Trophoblast cell (in vitro differentiated cells and primary cell): ENCODE results near the gene COX7A2.

Experiments
- DNase-seq, 2 donors: peaks; one replicate each; pipeline ENCODE4 v3.0.0-alpha.2; 2016
- H2AFZ ChIP-seq: 2 replicates; pipeline ENCODE4 v1.6.1; 2013; ENCODE audit warnings: low read length, moderate library complexity, mild to moderate bottlenecking; ENCODE audit not compliant: insufficient read depth, poor library complexity
- H2AK5ac ChIP-seq: 2 replicates; pipeline ENCODE4 v1.6.1; 2013; ENCODE audit warnings: mild to moderate bottlenecking, low read length
- H2BK120ac ChIP-seq: 2 replicates; pipeline ENCODE4 v1.6.1; 2013; ENCODE audit warnings: low read length, mild to moderate bottlenecking, moderate library complexity; ENCODE audit not compliant: insufficient read depth, poor library complexity
- H2BK12ac ChIP-seq: 2 replicates; pipeline ENCODE4 v1.6.1; 2013; ENCODE audit warnings: mild to moderate bottlenecking, low read length, moderate library complexity
- H2BK5ac ChIP-seq: 2 replicates; pipeline ENCODE4 v1.6.1; 2013; ENCODE audit warnings: low read length, low read depth, moderate library complexity, mild to moderate bottlenecking; ENCODE audit not compliant: poor library complexity
- H3K14ac ChIP-seq: 2 replicates; pipeline ENCODE4 v1.6.1; 2013; ENCODE audit warnings: mild to moderate bottlenecking, low read length
- H3K18ac ChIP-seq: 2 replicates; pipeline ENCODE4 v1.6.1; 2013; ENCODE audit warnings: mild to moderate bottlenecking, low read length
- H3K23ac ChIP-seq: 2 replicates; pipeline ENCODE4 v1.6.1; 2013; ENCODE audit warnings: low read length
- H3K27ac ChIP-seq: 2 replicates; pipeline ENCODE4 v1.5.1; 2013; ENCODE audit warnings: low read depth, mild to moderate bottlenecking, inconsistent platforms, low read length, moderate library complexity
- H3K27me3 ChIP-seq: 2 replicates; pipeline ENCODE4 v1.6.1; 2013; ENCODE audit warnings: inconsistent platforms, mild to moderate bottlenecking, low read length, moderate library complexity; ENCODE audit not compliant: insufficient read depth
- H3K36me3 ChIP-seq, 2 experiments: 1 replicate in 1 of 2; 2 replicates in 1 of 2; pipeline ENCODE4 v1.6.1; 2013; ENCODE audit warnings: low read length in 2 of 2, mild to moderate bottlenecking in 2 of 2, moderate library complexity in 1 of 2; ENCODE audit not compliant: insufficient read depth in 2 of 2, control insufficient read depth in 1 of 2
- H3K4ac ChIP-seq: 2 replicates; pipeline ENCODE4 v1.6.1; 2013; ENCODE audit warnings: low read depth, mild to moderate bottlenecking, low read length, moderate library complexity
- H3K4me1 ChIP-seq, 2 experiments: 1 replicate in 1 of 2; 2 replicates in 1 of 2; pipeline ENCODE4 v1.6.1; 2013; ENCODE audit warnings: low read length in 2 of 2, mild to moderate bottlenecking in 2 of 2, moderate library complexity in 1 of 2; ENCODE audit not compliant: insufficient read depth in 2 of 2, control insufficient read depth in 1 of 2
- H3K4me2 ChIP-seq: 2 replicates; pipeline ENCODE4 v1.6.1; 2013; ENCODE audit warnings: inconsistent platforms, mild to moderate bottlenecking, low read length, moderate library complexity
- H3K4me3 ChIP-seq: 2 replicates; pipeline ENCODE4 v1.5.1; 2013; ENCODE audit warnings: mild to moderate bottlenecking, low read depth, low read length, inconsistent platforms
- H3K79me1 ChIP-seq: one replicate; pipeline ENCODE4 v1.6.1; 2013; ENCODE audit warnings: low read length
- H3K79me2 ChIP-seq: 2 replicates; pipeline ENCODE4 v1.6.1; 2013; ENCODE audit warnings: low read length, mild to moderate bottlenecking; ENCODE audit not compliant: control insufficient read depth, insufficient read depth, poor library complexity
- H3K9ac ChIP-seq: 2 replicates; pipeline ENCODE4 v1.6.1; 2013; ENCODE audit warnings: mild to moderate bottlenecking, low read length
- H3K9me3 ChIP-seq: 2 replicates; pipeline ENCODE4 v1.6.1; 2013; ENCODE audit warnings: low read depth, mild to moderate bottlenecking, control low read depth, inconsistent platforms, low read length; ENCODE audit not compliant: insufficient read depth
- H4K12ac ChIP-seq: 2 replicates; pipeline ENCODE4 v1.6.1; 2013; ENCODE audit warnings: low read depth, mild to moderate bottlenecking, low read length, moderate library complexity
- H4K8ac ChIP-seq: 2 replicates; pipeline ENCODE4 v1.6.1; 2013; ENCODE audit warnings: low read depth, mild to moderate bottlenecking, low read length, moderate library complexity
- H4K91ac ChIP-seq: one replicate; pipeline ENCODE4 v1.6.1; 2013; ENCODE audit warnings: low read depth, mild to moderate bottlenecking, low read length, moderate library complexity
- WGBS: extraction: QIAGEN DNeasy Blood & Tissue Kit; methylation state at CpG from one replicate; pipeline ENCODE4 v1.1.7; 2013; ENCODE audit warnings: missing lambda C conversion rate; ENCODE audit not compliant: insufficient read length, insufficient coverage; ENCODE audit errors: extremely low coverage; 5-methylcytosine and 5-hydroxymethylcytosine counted together

Gene COX7A2

DNA sequence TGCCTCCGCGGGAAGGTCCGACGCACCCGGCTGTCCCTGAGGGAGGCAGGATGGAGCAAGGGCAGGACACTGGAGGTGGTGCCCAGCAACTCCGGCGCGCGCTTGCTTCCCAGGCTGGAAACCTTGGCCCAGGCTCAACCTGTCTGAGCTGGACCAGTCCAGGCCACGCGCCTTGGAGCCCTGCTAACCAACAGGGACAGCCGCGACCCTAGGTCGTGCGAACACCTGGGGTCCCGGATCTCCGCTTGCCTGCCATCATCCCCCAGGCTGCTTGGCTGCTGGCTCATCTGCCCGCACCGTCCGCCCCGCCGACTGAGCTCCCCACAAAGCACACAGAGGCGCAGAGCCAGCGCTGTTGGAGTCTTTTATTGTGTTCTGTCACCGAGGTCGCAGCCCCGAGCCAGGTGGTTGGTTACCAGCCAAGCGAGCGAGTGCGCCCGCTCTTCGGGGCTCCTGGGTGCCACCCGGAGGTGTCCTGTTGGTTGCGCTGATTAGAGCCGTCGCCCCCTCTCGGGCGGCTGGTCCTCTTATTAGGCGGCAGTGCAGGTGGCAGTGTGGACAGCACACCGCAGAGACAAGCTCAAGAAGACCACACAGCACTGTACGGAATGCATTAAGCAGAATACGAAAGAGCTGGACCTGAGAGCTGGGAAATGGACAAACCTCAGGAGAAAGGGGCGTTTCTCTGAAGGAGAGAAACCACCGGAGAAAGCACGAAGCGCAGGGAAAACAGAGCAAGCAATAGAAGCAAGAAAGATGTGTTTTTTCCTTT lies 41.5 kb downstream of the COX7A2 start:
- Histone ChIP-seq H3K79me2 (peaks cover 2% of the 10 kb centered on the region), H2BK5ac (no peak overlapping the region), H3K18ac (peak overlapping the region; percentile 61), H3K14ac (no peak overlapping the region), H3K27ac (no peak overlapping the region), H3K4me3 (peak overlapping the region; percentile 60), H4K12ac (no peak overlapping the region), H2BK120ac (no peak overlapping the region), H3K4me1 (peaks cover 24 to 29% of the 10 kb centered on the region in 2 experiments), H3K4ac (no peak overlapping the region), H3K4me2 (peak overlapping the region; percentile 79), H2AFZ (peak overlapping the region; percentile 54), H4K8ac (no peak overlapping the region), H3K79me1 (peaks cover 9% of the 10 kb centered on the region), H3K27me3 (peaks cover 6% of the 10 kb centered on the region), H2AK5ac (no peak overlapping the region), H3K36me3 (no peaks in the 10 kb centered on the region), H3K9ac (no peak overlapping the region), H3K23ac (peak overlapping the region; percentile 18), H4K91ac (no peak overlapping the region), H3K9me3 (no peaks in the 10 kb centered on the region), H2BK12ac (no peak overlapping the region)
- DNase-seq = no peak
- no CpG with 5 or more reads among the region's 46 CpGs for whole genome bisulfite sequencing

DNA sequence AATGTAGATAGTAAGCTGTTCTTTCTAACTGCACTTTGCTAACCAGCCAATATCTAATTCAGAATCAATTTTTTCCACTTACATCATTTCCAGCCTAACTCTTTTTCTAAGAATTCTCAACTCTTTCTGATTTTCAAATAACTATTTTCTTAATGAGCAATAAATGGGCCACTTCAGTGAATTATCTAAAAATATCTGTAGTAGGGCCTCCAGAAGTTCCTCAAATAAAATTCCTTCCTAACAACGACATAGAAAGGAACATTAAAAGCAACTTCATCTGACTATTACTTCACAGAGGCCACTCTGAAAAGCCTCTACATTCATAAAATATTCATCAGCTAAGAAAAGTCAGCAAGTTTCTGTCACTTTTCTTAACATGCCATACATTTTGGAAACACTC lies 42.6 kb downstream of the COX7A2 start:
- no peak for DNase-seq

DNA sequence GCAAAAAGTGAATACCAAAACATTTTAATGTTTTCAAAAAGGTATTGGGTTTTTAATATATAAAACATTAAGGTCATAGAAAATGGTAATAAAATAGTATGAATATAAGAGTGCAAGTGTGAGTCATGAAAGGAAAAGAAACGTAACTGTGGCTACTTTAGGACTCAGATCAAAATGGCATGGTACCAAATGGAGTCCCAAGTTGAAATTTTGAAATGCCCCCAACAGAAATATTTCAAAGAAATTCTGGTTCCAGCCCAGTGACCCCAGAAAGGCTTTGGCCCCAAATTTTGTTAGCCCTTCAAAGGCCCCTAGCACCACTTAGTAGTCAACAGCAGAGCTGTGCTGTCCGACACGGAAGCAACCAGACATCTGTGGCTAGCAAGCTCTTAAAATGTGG lies 43.7 kb downstream of the COX7A2 start:
- H3K27me3 ChIP-seq = no peaks in the 10 kb centered on the region
- no peak overlapping the region for H3K4ac ChIP-seq
- H3K4me2 ChIP-seq = no peak overlapping the region
- DNase-seq = no peak
- H2BK120ac ChIP-seq = no peak overlapping the region
- peaks cover 2% of the 10 kb centered on the region for H3K79me2 ChIP-seq
- no peak overlapping the region for H3K18ac ChIP-seq
- H3K9ac ChIP-seq = no peak overlapping the region
- H2AFZ ChIP-seq = no peak overlapping the region
- peaks cover 18 to 19% of the 10 kb centered on the region in 2 experiments for H3K4me1 ChIP-seq
- no peak overlapping the region for H3K23ac ChIP-seq
- no peak overlapping the region for H3K27ac ChIP-seq
- no peak overlapping the region for H2BK12ac ChIP-seq
- no peak overlapping the region for H4K91ac ChIP-seq
- H3K4me3 ChIP-seq = no peak overlapping the region
- H2BK5ac ChIP-seq = no peak overlapping the region
- no peak overlapping the region for H4K8ac ChIP-seq
- WGBS = no CpG with 5 or more reads among the region's 3 CpGs
- no peaks in the 10 kb centered on the region for H3K9me3 ChIP-seq
- H3K79me1 ChIP-seq = peaks cover 5% of the 10 kb centered on the region
- H3K14ac ChIP-seq = no peak overlapping the region
- H4K12ac ChIP-seq = no peak overlapping the region
- no peaks in the 10 kb centered on the region for H3K36me3 ChIP-seq
- H2AK5ac ChIP-seq = no peak overlapping the region

More for the DNA sequence above, 42.6 kb downstream of the COX7A2 start:
- Histone ChIP-seq H4K12ac (no peak overlapping the region), H3K9me3 (no peaks in the 10 kb centered on the region), H2BK12ac (no peak overlapping the region), H3K4me3 (no peak overlapping the region), H2BK120ac (no peak overlapping the region), H2BK5ac (no peak overlapping the region), H3K27ac (no peak overlapping the region), H2AFZ (no peak overlapping the region), H3K23ac (no peak overlapping the region), H3K18ac (no peak overlapping the region), H3K9ac (no peak overlapping the region), H3K4me1 (peaks cover 18 to 22% of the 10 kb centered on the region in 2 experiments), H3K36me3 (no peaks in the 10 kb centered on the region), H3K4me2 (no peak overlapping the region), H3K27me3 (no peaks in the 10 kb centered on the region), H2AK5ac (no peak overlapping the region), H4K91ac (no peak overlapping the region), H3K79me2 (peaks cover 2% of the 10 kb centered on the region), H3K4ac (no peak overlapping the region), H3K79me1 (peaks cover 9% of the 10 kb centered on the region), H3K14ac (no peak overlapping the region), H4K8ac (no peak overlapping the region)
- no CpG with 5 or more reads among the region's 1 CpG for WGBS

DNA sequence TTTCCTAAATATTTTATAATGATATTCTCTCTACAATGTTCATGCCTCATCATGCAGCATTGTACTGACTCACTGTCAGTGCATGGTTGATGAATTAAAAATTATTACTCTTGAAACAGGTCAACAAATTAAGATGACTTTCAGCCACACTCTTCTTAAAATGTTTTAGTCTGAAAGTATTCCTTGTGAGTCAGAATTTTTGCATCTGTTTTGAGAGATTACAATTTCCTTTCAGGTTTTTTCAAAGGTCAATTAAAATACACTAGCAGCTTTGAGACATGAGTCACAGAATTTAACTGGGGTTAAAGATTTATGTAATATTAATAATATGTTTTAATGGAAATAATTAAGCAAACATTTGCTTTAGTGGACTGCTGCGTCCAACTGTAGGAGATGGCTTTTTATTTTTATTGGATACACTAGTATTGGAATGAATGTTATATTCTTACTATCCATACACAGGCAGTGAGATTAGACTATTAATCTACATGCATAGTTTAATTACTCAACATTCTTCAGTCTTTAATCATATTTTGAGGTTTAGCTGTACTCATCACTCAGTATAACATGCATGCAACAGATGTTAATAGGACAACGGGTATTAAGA lies 47.4 kb downstream of the COX7A2 start:
- no peak overlapping the region for H4K91ac ChIP-seq
- no peak overlapping the region for H2BK5ac ChIP-seq
- DNase-seq = no peak
- H3K4me2 ChIP-seq = no peak overlapping the region
- no peak overlapping the region for H3K27ac ChIP-seq
- H2BK120ac ChIP-seq = no peak overlapping the region
- no peaks in the 10 kb centered on the region for H3K79me2 ChIP-seq
- no peak overlapping the region for H3K4ac ChIP-seq
- H2AFZ ChIP-seq = no peak overlapping the region
- no peaks in the 10 kb centered on the region for H3K9me3 ChIP-seq
- WGBS = no CpG with 5 or more reads among the region's 2 CpGs
- no peak overlapping the region for H3K18ac ChIP-seq
- H3K27me3 ChIP-seq = no peaks in the 10 kb centered on the region
- no peak overlapping the region for H3K4me3 ChIP-seq
- H3K9ac ChIP-seq = no peak overlapping the region
- H4K12ac ChIP-seq = no peak overlapping the region
- H2AK5ac ChIP-seq = no peak overlapping the region
- H3K79me1 ChIP-seq = no peaks in the 10 kb centered on the region
- H3K23ac ChIP-seq = no peak overlapping the region
- no peak overlapping the region for H3K14ac ChIP-seq
- H3K4me1 ChIP-seq = no peaks in the 10 kb centered on the region
- H3K36me3 ChIP-seq = no peaks in the 10 kb centered on the region
- no peak overlapping the region for H2BK12ac ChIP-seq
- H4K8ac ChIP-seq = no peak overlapping the region
